Left ventricle myocardium inferior (tissue), 1 donor: Measurements from ENCODE around the gene CST4. TPM values are rescaled to one million over a fixed set of nuclear protein-coding genes. Genes with fewer than 3 reads are reported as not detected.

Source experiments
- DNase-seq: peaks from one replicate; pipeline ENCODE4 v3.0.0-alpha.2; 2020
- H3K27ac ChIP-seq: fragments of 200-600 bp; replicated peaks from 2 replicates; pipeline ENCODE4 v1.8.0; 2021
- H3K27me3 ChIP-seq: fragments of 200-600 bp; 2 replicates; pipeline ENCODE4 v1.8.0; 2021; ENCODE audit warnings: low read depth
- H3K36me3 ChIP-seq: fragments of 200-600 bp; 2 replicates; pipeline ENCODE4 v1.8.0; 2021
- H3K4me1 ChIP-seq: fragments of 200-600 bp; 2 replicates; pipeline ENCODE4 v1.8.0; 2021
- H3K4me3 ChIP-seq: fragments of 200-600 bp; 2 replicates; pipeline ENCODE4 v1.8.0; 2021; ENCODE audit warnings: mild to moderate bottlenecking, moderate library complexity
- H3K9me3 ChIP-seq: fragments of 200-600 bp; replicated peaks from 2 replicates; pipeline ENCODE4 v1.8.0; 2021
- CTCF ChIP-seq: fragments of 200-600 bp; IDR thresholded peaks from 2 replicates; pipeline ENCODE4 v1.8.0; 2021; ENCODE audit warnings: antibody characterized with exemption, mild to moderate bottlenecking, borderline replicate concordance
- intact Hi-C: fragments of 100-400 bp; cut with micrococcal nuclease; formaldehyde crosslinking; loops from one replicate; pipeline ENCODE4 v1.11.0; 2022
- total RNA-seq: library from RNA; stranded (reverse); fragmentation: NEBNext Ultra II Directional; extraction: Animal tissue kit (Norgen Biotek cat#: 25700); gene quantifications from one replicate; pipeline ENCODE4 v1.2.1, GENCODE V29; 2021
- donor health status: DM: no; HTN: yes; CAD: no; lungs with severe emphysema.

CST4 gene
- total RNA-seq, 1 donor from 2014 or later, result not detected

DNA sequence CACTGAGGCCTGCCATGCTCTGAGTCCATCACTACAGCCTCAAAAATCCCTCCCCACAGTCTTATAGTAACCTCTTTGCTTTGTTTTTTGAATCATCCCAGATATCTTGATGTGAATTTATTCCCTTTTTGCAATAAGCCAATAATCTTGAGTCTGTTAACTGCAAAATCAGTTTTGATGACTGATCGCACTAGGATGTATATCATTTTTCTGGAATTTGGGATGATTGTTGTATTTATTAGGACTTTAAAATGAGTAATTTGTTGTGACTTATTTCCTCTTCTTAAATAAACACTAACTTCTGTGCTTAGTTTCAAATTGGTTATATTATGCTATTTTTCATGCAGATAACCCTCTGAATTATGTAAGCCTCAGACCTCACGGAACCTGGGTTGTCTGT, 5.6 kb downstream of the CST4 start:
- intact Hi-C loops, result no loop called here
- Histone ChIP-seq H3K27me3 (no peaks in the 10 kb centered on the region), H3K9me3 (no peaks in the 10 kb centered on the region), H3K27ac (no peak overlapping the region), H3K4me1 (no peaks in the 10 kb centered on the region), H3K4me3 (no peak overlapping the region), H3K36me3 (no peaks in the 10 kb centered on the region)
- DNase-seq, result no peak
- TF ChIP-seq CTCF, result no peak

GRCh38 chr20:23680146-23680545, 8.7 kb downstream of the CST4 start:
- DNase-seq, result no peak
- Histone ChIP-seq H3K27ac (no peak overlapping the region), H3K4me1 (no peaks in the 10 kb centered on the region), H3K4me3 (no peak overlapping the region), H3K27me3 (no peaks in the 10 kb centered on the region), H3K9me3 (no peaks in the 10 kb centered on the region), H3K36me3 (no peaks in the 10 kb centered on the region)
- no peak for TF ChIP-seq CTCF
- intact Hi-C loops, result no loop called here

DNA sequence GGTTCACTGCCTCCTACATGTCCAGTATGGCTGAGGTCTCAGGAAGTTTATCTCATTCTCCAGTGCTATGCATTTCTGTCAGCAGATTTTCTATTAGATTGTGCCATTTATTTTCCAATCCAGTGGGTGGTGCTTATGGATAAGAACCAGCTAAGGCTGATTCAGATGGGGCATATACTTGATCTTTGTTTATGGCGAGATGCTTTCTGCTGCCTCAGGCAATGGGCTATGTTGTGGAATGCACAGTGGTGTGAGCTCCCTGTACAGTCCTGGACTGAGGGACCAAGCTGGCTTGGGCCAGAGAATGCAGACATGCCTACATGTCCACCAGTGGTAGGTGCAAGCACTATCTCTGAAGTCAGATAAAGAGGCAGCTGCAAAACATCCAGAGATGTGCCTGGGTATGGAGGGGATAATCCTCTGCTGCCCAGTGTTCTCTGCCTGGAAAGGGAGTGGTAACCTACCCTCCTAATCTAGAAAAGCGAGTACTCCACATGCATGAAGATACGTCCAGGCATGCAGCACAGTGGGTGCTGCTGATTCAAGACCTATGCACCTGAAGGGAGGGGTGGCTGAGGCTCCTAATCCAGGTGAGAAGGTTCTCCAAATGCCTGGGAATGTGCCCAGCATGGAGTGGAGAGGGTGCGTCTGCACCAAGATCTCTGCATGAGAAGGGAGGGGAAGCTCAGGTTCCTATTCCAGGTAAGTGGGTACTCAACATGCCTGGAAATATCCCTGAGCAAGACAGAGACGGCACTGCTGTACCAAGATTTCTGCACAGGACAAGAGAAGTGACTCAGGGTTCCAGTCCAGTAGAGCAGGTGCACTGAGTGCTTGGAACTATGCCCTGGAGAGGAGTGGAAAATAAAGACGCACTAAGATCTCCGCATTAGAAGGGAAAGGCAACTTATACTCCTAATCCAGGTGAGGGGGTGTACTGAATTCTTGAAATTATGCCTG, 9.4 kb downstream of the CST4 start:
- Histone ChIP-seq H3K9me3 (no peaks in the 10 kb centered on the region), H3K4me3 (no peak overlapping the region), H3K4me1 (no peaks in the 10 kb centered on the region), H3K27me3 (no peaks in the 10 kb centered on the region), H3K36me3 (no peaks in the 10 kb centered on the region), H3K27ac (no peak overlapping the region)
- intact Hi-C loops, result loop anchor here (10.0 kb wide), 1 partner anchor 295 kb away; no protein-coding TSS in a partner anchor
- no peak for DNase-seq
- no peak for TF ChIP-seq CTCF

- DNase-seq, result no peak
- Histone ChIP-seq H3K27ac (no peak overlapping the region), H3K36me3 (no peaks in the 10 kb centered on the region), H3K9me3 (no peaks in the 10 kb centered on the region), H3K27me3 (peaks cover 3% of the 10 kb centered on the region), H3K4me3 (no peak overlapping the region), H3K4me1 (peaks cover 5% of the 10 kb centered on the region)
- TF ChIP-seq CTCF, result no peak
- intact Hi-C loops, result loop anchor here (10.0 kb wide), 1 partner anchor 302 kb away; no protein-coding TSS in a partner anchor
Observed at GRCh38 chr20:23673209-23673608, 15.6 kb downstream of the CST4 start.

DNA sequence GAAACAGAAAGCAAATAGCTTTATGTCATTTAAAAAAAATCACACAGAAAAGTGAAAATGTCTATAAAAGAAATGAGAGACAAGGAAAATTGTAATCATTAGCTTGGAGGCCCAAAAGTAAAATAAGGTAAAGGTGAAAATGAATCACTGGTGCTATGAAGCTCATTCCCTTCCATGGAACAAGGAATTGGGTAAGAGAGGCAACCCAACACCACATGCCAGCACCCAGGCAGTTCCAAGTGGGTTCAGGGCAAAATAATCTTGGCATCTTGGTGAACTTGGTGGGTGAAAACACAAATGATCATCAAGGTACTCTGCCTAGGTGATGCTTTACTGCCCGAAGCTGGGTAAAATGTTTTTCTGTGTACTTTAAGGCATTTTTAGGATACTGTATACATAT, 16.7 kb downstream of the CST4 start:
- no peak for TF ChIP-seq CTCF
- H3K4me3 ChIP-seq, result no peak overlapping the region
- H3K4me1 ChIP-seq, result peaks cover 8% of the 10 kb centered on the region
- peaks cover 9% of the 10 kb centered on the region for H3K27me3 ChIP-seq
- H3K27ac ChIP-seq, result no peak overlapping the region
- DNase-seq, result no peak
- intact Hi-C loops, result loop anchor here (10.0 kb wide), 1 partner anchor 303 kb away; no protein-coding TSS in a partner anchor
- H3K9me3 ChIP-seq, result no peaks in the 10 kb centered on the region
- no peaks in the 10 kb centered on the region for H3K36me3 ChIP-seq
